Endothelial cell of umbilical vein (primary cell): ENCODE data around the gene JARID2. TPM values are rescaled to one million over a fixed set of nuclear protein-coding genes. Genes with fewer than 3 reads are reported as not detected.

Experiments used
- BruUV-seq: library from RNA; stranded (reverse); fragments of 400-500 nt; replicated peaks from 2 replicates; lab custom pipeline; 2021; lab: Mats Ljungman, UMichigan
- CTCF ChIA-PET: fragments of 300-600, 350-600 bp; sonication (Branson Sonifier 250); formaldehyde crosslinking; loops from one replicate; lab custom pipeline; 2021; ENCODE audit warnings: antibody characterized with exemption, inconsistent platforms; lab: Charles Lee
- POLR2A ChIA-PET: fragments of 300-600, 350-600 bp; sonication (Branson Sonifier 250); formaldehyde crosslinking; loops from one replicate; lab custom pipeline; 2021; ENCODE audit warnings: antibody characterized with exemption, inconsistent platforms; lab: Charles Lee
- DNase-seq: peaks from one replicate; pipeline ENCODE4 v3.0.0-alpha.2; 2011; ENCODE audit warnings: low read depth, low spot score
- FAIRE-seq: peaks from 2 replicates; lab custom pipeline; 2011; peaks lifted over from hg19 to GRCh38; lab: Jason Lieb, UNC
- H2AFZ ChIP-seq: 2 replicates; pipeline ENCODE4 v1.6.0; 2012; ENCODE audit warnings: low read depth, low read length, control low read depth, inconsistent platforms
- H3K27ac ChIP-seq: 2 replicates; pipeline ENCODE4 v1.5.1; 2011; ENCODE audit warnings: low read depth, mild to moderate bottlenecking, control low read depth, low read length, moderate library complexity; ENCODE audit not compliant: insufficient read depth
- H3K27me3 ChIP-seq, 2 experiments: 2 replicates each; pipeline versions ENCODE4 v1.6.0 to v1.6.1; 2011; ENCODE audit warnings: low read length in 2 of 2, mixed read lengths in 1 of 2; ENCODE audit not compliant: control insufficient read depth in 2 of 2, insufficient read depth in 2 of 2
- H3K36me3 ChIP-seq, 2 experiments: 2 replicates in 1 of 2; 3 replicates in 1 of 2; pipeline ENCODE4 v1.5.1; 2011; ENCODE audit warnings: low read length in 2 of 2, mild to moderate bottlenecking in 1 of 2, moderate library complexity in 1 of 2; ENCODE audit not compliant: control insufficient read depth in 2 of 2, insufficient read depth in 2 of 2; ENCODE audit errors: extremely low read depth in 1 of 2
- H3K4me1 ChIP-seq: 3 replicates; pipeline ENCODE4 v1.5.1; 2011; ENCODE audit warnings: mild to moderate bottlenecking, low read length; ENCODE audit not compliant: control insufficient read depth, insufficient read depth; ENCODE audit errors: extremely low read depth
- H3K4me2 ChIP-seq: 2 replicates; pipeline ENCODE4 v1.6.1; 2011; ENCODE audit warnings: low read length, control low read depth, mixed read lengths; ENCODE audit not compliant: insufficient read depth
- H3K4me3 ChIP-seq, 3 experiments: fragments of 200-600 bp in 1 of 3; sonication (generic), shearing (Covaris generic) in 1 of 3; replicated peaks in 1 of 3; 2 replicates each; pipeline ENCODE4 v1.5.1; 2011 to 2016; ENCODE audit warnings: control low read depth in 3 of 3, low read length in 3 of 3, mild to moderate bottlenecking in 2 of 3, inconsistent platforms in 1 of 3, low read depth in 1 of 3, moderate library complexity in 1 of 3; ENCODE audit not compliant: insufficient read depth in 1 of 3
- H3K79me2 ChIP-seq: 2 replicates; pipeline ENCODE4 v1.6.0; 2012; ENCODE audit warnings: low read length, inconsistent platforms; ENCODE audit not compliant: control insufficient read depth, insufficient read depth
- H3K9ac ChIP-seq: replicated peaks from 2 replicates; pipeline ENCODE3; 2011; ENCODE audit warnings: low read length, control low read depth; ENCODE audit not compliant: insufficient read depth; ENCODE audit errors: extremely low read depth
- H3K9me1 ChIP-seq: replicated peaks from 3 replicates; pipeline ENCODE4 v1.6.0; 2011; ENCODE audit warnings: mild to moderate bottlenecking, low read length; ENCODE audit not compliant: control insufficient read depth, insufficient read depth; ENCODE audit errors: extremely low read depth
- H3K9me3 ChIP-seq: replicated peaks from 2 replicates; pipeline ENCODE4 v1.5.1; 2012; ENCODE audit warnings: low read length, inconsistent platforms; ENCODE audit not compliant: control insufficient read depth, insufficient read depth
- H4K20me1 ChIP-seq: replicated peaks from 2 replicates; pipeline ENCODE3; 2011; ENCODE audit warnings: mild to moderate bottlenecking, low read length; ENCODE audit not compliant: control insufficient read depth, insufficient read depth; ENCODE audit errors: extremely low read depth
- EZH2 ChIP-seq: IDR thresholded peaks from 2 replicates; pipeline ENCODE4 v1.6.1; 2012; ENCODE audit warnings: borderline replicate concordance, low read depth, mild to moderate bottlenecking, moderate library complexity, low read length, inconsistent platforms; ENCODE audit not compliant: severe bottlenecking
- FOS ChIP-seq: IDR thresholded peaks from 2 replicates; pipeline ENCODE4 v1.6.1; 2011; ENCODE audit warnings: mild to moderate bottlenecking, low read length, moderate library complexity, borderline replicate concordance; ENCODE audit not compliant: insufficient read depth
- GATA2 ChIP-seq: IDR thresholded peaks from 2 replicates; pipeline ENCODE4 v1.7.0; 2011; ENCODE audit warnings: low read depth, mild to moderate bottlenecking, moderate library complexity, mixed read lengths, low read length; ENCODE audit not compliant: insufficient read length, insufficient read depth
- JUN ChIP-seq: IDR thresholded peaks from 2 replicates; pipeline ENCODE4 v1.6.1; 2011; ENCODE audit warnings: borderline replicate concordance, low read depth; ENCODE audit not compliant: insufficient read length, insufficient read depth
- MYC ChIP-seq: IDR thresholded peaks from one replicate; pipeline ENCODE4 v1.6.1; 2011; ENCODE audit warnings: mild to moderate bottlenecking, low read depth, low read length
- POLR2A ChIP-seq: IDR thresholded peaks from 2 replicates; pipeline ENCODE4 v1.6.1; 2012; ENCODE audit warnings: low read depth, mild to moderate bottlenecking, control low read depth, low read length
- POLR2AphosphoS5 ChIP-seq: IDR thresholded peaks from 2 replicates; pipeline ENCODE4 v1.6.1; 2012; ENCODE audit warnings: low read depth, mild to moderate bottlenecking, control low read depth, low read length, moderate library complexity; ENCODE audit not compliant: insufficient read depth
- dilution Hi-C: fragments of 300-500 bp; cut with MboI; formaldehyde crosslinking; loops from one replicate; pipeline ENCODE4 v1.15.0; 2019; ENCODE audit warnings: low sequenced_read_pairs; ENCODE audit not compliant: extremely low pct_ligation_motif_present
- intact Hi-C: fragments of 100-400 bp; cut with micrococcal nuclease; formaldehyde crosslinking; loops from one replicate; pipeline ENCODE4 v1.10.0; 2022
- polyA plus RNA-seq, 4 experiments: library from polyadenylated mRNA; depleted of rRNA in 3 of 4; stranded (reverse) in 3 of 4; unstranded in 1 of 4; fragments of >200 nt; gene quantifications; 2 replicates each; pipeline versions ENCODE4 v1.2.1 to v1.2.3, GENCODE V29; 2011 to 2012; ENCODE audit warnings: missing spikeins in 1 of 4
- total RNA-seq: library from RNA; stranded (reverse); gene quantifications from 2 replicates; pipeline ENCODE4 v1.2.3, GENCODE V29; 2021
- TF ChIP-seq, protein P1 (sequence below), 2 donors: IDR thresholded peaks; 1 replicate in 1 of 2; 2 replicates in 1 of 2; pipeline ENCODE4 v1.5.1; 2011; ENCODE audit warnings: low read length in 2 of 2, mild to moderate bottlenecking in 2 of 2, moderate library complexity in 2 of 2, control low read depth in 1 of 2, inconsistent platforms in 1 of 2, low read depth in 1 of 2; ENCODE audit not compliant: insufficient read depth in 1 of 2; ENCODE audit errors: extremely low read depth in 1 of 2
- TF ChIP-seq, protein P2 (sequence below): IDR thresholded peaks from 2 replicates; pipeline ENCODE4 v1.6.1; 2011; ENCODE audit not compliant: insufficient read depth, insufficient read length

Gene JARID2
- total and polyA plus RNA-seq, 2 donors (not counting 3 experiments of a cell fraction or from before 2014, with no cell fraction given), result 2.9 to 10.6 TPM

DNA sequence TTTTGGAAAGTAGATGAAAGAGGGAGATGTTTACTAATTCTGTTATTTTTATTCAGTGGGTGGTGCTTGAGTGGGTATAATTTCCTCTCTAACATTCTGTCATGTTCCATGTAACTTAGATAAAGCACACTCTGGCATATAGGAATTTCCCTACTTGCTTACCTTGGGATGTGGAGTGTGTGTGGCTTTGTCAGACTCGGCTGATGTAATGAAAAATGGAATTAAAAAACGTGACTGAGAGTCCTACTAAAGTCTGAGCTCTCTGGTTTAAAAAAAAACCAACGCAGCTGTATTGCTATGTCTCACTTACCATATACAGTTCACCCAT is 98.3 kb downstream of the JARID2 start:
- Histone ChIP-seq H2AFZ (no peak overlapping the region), H3K27me3 (no peaks in the 10 kb centered on the region), H3K9ac (no peak overlapping the region), H3K36me3 (no peaks in the 10 kb centered on the region), H3K9me1 (no peaks in the 10 kb centered on the region), H4K20me1 (peaks cover 4% of the 10 kb centered on the region), H3K4me1 (peaks cover 5% of the 10 kb centered on the region), H3K4me2 (no peak overlapping the region), H3K4me3 (no peak overlapping the region), H3K79me2 (peaks cover 2% of the 10 kb centered on the region), H3K9me3 (no peaks in the 10 kb centered on the region), H3K27ac (no peak overlapping the region)
- ChIA-PET POLR2A (no interaction called here), CTCF (interaction anchor here (2.4 kb wide), 1 partner anchor 11 kb away, joined by 5 read pairs; no protein-coding TSS in a partner anchor)
- TF ChIP-seq EZH2, result no peak
- TF ChIP-seq, protein P1, sequence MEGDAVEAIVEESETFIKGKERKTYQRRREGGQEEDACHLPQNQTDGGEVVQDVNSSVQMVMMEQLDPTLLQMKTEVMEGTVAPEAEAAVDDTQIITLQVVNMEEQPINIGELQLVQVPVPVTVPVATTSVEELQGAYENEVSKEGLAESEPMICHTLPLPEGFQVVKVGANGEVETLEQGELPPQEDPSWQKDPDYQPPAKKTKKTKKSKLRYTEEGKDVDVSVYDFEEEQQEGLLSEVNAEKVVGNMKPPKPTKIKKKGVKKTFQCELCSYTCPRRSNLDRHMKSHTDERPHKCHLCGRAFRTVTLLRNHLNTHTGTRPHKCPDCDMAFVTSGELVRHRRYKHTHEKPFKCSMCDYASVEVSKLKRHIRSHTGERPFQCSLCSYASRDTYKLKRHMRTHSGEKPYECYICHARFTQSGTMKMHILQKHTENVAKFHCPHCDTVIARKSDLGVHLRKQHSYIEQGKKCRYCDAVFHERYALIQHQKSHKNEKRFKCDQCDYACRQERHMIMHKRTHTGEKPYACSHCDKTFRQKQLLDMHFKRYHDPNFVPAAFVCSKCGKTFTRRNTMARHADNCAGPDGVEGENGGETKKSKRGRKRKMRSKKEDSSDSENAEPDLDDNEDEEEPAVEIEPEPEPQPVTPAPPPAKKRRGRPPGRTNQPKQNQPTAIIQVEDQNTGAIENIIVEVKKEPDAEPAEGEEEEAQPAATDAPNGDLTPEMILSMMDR (IDR thresholded peaks at IDR 0.05; ENCODE audit: extremely low read depth in 1 of 2, insufficient read depth in 1 of 2, low read depth in 1 of 2, low read length in 2 of 2), result no peak
- TF ChIP-seq JUN, result no peak
- TF ChIP-seq POLR2A, result no peak
- no peak for TF ChIP-seq FOS
- TF ChIP-seq, protein P2, sequence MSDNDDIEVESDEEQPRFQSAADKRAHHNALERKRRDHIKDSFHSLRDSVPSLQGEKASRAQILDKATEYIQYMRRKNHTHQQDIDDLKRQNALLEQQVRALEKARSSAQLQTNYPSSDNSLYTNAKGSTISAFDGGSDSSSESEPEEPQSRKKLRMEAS, result no peak
- TF ChIP-seq GATA2, result no peak
- no peak for TF ChIP-seq MYC
- no peak for TF ChIP-seq POLR2AphosphoS5
- dilution Hi-C loops, result no loop called here
- BruUV-seq, result no TSS peak
- FAIRE-seq (no peak), DNase-seq (no peak)
- intact Hi-C loops, result no loop called here
